ENCODE results near the gene NOL6.
"Not testable (repeated sequence)": the region's sequence is repeated elsewhere in the genome, so short reads cannot be mapped to it uniquely, and the experiment has no call there.

The NOL6 gene

DNA sequence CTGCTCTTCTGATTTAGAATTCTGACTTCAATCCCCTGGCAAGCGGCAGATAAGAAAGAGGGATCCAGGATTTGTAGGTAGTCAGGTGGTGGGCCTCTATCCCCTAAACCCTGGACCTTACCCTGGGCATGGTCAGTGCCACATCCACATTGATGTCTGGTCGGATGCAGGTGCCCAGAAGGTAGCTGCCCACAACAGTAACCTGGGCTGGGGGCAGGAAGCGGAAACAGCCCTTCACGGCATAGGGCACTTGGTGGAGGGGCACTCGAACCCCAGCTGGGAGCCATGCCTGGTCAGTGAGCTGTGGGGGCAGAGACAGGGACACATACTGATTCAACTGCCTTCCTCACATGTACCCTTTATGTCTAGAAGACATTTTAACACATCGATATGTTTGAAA lies 3.8 kb downstream of the NOL6 start:
- DNase-seq, result no peak

DNA sequence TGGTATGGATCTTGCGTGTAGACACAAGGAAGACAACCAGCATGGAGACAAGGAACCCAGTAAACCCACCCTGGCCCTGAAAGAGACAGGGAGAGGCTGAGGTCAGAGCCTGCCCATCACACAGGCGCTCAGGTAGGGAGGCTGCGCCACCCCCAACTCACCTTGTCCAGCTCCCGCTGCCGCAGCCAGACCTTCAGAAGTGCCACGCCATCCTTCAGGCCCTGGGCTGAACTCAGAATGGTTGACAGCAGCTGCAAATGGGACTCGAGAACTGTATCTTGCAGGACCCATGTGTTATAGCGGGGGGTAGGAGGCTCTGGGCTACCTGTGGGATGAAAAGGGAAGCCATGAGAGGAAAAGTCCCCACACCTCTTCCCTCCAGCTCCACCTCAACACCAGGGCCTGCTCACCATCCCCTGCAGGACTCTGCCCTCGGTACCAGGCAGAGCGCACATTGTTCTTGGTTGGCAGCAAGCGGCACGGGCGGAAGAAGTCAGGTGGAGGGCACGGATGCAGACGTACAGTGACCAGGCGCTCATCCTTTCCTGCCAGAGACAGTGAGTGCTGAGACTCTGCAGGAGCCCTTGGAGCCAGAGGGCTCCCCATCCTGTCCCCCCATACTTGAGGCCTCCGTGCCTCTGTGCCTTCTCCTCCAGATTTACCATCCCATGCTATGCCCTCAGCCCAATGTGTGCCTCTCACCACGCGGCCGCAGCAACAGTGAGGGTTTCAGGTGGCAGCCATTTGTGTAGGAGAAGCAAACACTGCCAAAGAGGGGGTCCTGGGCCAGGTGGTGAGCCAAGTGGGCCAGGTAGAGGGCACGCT lies 4.7 kb downstream of the NOL6 start:
- DNase-seq, result no peak

DNA sequence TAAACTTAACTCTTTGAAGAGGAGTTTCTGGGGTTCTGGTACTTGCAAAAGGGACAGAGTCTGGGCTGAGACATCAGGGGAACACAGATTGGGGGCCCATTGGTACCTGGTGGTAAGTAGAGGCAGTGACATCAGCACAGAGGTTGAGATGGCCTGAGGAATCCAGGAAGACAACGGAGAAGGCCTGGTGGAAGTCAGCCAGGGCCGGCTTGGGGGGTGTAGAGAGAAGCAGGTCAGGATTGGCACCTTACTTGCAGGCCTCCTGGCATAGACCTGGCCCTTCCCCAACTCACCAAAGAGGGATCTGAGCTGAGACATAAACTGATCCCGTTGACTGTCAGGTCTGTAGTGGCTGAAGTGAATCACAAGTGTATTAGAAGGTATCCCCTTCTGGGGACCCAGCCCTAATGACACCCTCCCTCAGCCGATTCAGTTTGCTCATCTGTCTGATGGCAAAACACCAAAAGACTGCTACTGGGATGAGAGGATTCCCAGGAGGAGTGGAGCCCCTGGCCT lies 5.5 kb downstream of the NOL6 start:
- no peak for DNase-seq

DNA sequence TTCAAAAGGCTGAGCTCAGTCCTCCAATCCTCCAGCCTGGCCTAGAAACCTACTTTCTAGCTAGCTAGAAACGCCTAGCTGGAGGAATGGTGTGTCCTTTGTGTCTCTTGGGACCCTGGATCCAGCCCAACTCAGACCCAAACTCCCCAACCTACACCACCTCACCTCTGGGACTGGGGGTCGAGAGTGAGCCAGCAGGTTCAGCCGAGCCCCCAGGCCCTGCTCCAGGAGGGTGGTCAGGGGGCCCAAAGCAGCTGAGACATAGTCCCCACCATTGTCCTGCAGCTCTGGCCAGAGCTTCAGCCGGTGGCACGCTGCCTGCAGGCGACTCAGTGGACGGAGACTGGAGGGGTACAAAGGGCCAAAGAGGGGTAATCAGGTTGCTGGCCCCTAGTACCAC lies 6.2 kb downstream of the NOL6 start:
- DNase-seq, result no peak

DNA sequence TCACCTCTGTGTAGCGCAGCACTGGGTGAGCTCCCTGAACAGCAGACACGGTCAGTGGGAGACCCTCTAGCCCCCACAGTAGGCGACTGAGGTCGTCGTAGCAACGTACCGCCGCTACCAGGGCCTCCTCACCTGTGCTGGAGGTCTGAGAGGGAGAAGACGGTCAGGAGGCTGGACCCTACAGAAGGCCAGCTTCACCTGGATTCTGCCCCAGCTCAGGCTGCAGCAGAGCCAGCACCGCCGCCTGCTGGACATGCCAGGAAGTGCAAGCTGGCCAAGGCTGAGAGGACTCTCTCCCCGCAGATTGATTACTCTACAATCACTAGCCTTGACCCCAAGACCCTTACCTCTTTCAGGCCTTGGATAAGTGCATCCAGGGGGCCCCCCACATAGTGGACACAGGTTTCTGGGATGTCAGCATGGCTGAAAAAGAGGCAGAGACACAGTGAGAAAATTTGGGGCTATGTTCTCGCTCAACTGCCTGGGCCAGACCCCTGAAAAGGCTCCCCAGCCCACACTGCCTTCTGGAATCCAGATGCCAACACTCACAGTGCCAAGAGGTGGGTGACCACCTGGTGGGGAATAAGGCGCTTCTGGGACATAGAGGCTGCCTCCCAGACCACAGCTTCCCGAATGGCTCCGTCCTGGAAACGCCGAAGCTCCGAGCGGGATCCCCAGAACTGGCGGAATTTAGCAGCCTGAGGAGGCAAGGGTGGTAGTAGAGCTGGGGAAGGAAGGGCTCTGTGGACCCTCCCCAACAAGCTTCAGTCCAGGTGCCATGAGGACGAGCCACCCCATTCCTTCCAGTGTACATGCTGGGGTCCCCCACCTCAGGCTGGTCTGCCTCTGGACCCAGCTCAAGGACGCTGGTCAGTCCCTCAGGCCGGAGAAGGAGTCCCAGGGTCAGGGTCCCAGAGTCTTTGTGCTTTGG lies 6.9 kb downstream of the NOL6 start:
- DNase-seq, result peak; percentile 52

DNA sequence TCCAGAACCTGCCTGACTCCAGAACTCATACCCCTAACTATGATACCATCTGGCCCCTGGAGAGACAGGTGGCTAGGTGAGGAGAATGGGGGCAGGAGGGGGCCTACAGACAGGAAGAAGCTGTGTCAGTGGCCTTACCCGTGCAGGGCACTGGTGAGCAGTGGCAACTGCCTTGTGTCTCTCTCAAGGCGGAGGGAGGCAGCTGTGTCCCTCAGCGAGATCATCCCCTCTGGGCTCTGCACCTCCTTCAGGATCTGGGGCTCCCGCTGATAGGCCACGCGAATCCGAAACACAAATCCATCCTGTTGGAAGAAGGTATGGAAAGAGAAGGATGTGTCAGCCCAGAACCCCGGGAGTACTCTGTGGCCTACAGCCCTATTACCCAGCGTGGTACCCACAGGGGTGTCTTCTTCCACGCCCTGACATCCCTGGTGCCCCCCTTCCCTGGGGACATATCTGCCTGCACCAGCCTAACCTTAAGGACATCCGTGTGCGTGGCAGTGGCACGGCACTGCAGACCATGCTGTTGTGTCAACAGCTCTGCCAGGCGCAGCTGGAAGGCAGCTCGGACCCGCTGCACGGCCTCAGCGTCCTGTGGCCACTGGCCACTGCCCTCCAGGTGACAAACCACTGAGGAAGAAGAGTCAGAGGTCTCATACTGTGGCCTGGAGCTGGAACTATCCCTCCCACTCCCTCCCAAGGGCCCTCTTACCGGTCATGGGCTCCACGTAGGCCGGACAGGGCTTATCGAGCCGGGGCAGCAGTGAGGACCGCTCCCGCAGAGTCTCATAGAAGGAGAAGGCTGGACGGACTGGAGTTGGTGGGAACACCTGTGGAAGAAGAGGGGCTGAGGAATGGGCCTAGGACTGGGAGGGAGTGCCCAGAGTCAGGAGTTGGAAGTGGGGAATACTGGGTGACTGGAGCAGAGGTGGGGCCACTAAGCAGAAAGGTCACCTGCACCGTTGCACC lies 7.8 kb downstream of the NOL6 start:
- DNase-seq, result no peak

DNA sequence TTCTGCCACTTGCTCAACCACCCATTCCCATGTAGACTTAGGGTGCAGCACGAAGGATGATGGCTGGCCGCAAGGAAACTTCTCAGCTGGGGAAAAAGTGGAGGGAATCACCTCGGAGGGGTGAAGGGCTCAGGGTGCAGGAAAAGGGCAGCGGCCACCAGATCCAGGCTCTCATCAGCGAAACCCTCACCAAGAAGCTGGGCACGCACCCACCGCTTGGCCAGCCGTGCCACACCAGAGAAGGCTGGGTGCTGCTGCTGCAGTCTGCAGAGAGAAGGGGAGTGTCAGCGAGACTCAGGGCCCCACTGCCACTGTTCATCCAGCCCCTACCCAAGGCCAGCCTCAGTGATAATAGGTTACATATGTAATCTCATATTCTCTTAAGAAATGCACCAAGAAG lies 8.6 kb downstream of the NOL6 start:
- DNase-seq, result no peak

DNA sequence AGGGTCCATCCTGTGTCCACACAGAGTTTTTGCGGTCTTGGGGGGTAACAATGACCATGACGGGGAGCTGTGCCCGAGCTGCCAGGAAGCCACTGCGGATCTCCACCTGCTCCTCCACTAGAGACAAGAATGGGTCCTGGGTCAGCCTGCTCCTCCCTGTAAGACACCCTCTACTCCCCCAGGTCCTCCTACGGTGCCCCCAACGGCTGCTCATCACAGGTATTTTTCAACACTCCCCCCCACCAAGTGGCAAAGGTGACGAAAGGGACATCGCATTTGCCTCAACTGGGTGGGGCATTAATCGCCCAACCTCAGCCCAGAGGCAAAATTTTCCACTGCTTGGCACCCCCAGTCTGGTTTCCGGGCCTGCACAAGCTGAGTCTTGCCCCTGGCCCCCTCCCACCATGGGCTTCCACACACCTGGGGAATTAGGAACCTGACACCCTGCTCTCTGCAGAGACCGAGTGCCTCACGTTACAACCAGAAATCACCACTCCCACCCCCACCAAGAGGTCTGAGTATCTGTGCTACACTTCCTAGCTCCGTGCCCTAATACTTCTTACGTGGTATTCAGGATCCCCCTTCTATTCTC lies 9.6 kb downstream of the NOL6 start:
- no peak for DNase-seq

DNA sequence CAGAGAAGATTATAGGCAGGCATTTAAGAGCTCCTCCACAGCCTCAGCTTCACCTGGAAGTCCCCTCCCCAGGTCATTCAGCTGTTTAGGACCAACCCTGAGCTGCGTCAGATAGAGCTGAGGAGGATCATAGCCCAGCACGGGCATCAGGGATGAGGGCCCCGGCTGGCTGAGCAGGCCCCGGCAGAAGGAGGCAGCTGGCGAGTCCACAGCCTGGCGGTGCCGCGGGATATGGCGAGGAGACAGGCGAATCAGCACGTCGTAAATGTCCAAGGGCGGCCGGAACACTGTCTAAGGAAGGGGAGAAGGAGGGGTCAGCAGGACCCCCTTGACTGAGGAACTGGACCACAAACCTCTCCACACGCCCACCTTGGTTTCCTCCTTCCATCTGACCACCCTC lies 10.6 kb downstream of the NOL6 start:
- no peak for DNase-seq

DNA sequence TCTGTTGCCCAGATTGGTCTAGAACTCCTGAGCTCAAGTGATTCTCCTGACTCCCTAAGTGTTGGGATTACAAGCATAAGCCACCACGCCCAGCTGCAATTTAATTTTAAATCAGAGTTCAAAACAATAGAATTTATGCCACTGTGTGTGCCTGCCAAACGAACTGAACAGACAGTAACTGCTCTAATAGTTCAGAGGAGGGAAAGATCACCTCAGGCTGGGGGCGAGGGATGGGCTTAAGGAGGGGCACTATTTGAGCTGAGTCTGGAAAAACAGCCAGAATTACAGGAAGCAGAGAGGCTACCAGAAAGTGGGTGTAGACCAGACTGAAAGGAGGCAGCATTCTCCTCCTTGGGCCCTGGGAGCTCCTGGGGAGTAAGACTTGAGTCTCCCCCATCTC lies 12.2 kb downstream of the NOL6 start:
- DNase-seq, result no peak

DNA sequence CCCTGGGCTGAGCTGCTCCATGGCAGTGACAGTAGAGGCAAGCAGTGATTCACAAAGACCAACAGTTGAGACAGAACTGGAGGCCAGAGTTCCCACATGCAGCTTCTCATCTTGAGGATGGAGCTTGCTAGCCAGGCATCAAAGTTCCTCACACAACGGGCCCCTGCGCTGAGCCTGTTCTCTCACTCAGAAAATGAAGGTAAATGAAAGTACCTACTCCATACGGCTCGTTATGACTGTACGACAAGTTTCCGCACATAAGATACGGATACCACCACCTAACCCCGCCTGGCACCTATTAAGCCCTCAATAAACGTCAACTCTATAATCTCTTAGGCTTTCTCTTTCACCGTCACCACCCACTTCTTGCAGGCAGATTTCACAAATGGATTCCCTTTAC lies 12.9 kb downstream of the NOL6 start:
- no peak for DNase-seq

DNA sequence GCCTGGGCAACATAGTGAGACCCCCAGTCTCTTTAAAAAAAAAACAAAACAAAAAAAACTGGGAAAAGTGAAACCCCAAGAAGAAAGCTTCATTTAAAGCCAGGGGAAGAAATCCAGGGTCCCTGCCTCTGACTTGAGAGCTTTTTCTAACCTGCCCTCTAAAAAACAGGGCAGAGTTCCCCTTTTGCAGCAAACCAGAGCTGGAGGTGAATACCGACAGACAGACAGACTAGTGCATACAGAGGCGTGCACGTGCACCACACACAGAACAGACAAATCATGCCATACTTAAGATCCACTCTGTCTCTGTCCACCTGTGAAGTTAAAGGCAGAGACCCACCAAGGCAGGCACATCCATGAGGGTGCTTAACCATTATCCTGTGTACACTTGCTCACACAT lies 14.6 kb downstream of the NOL6 start:
- DNase-seq, result no peak

DNA sequence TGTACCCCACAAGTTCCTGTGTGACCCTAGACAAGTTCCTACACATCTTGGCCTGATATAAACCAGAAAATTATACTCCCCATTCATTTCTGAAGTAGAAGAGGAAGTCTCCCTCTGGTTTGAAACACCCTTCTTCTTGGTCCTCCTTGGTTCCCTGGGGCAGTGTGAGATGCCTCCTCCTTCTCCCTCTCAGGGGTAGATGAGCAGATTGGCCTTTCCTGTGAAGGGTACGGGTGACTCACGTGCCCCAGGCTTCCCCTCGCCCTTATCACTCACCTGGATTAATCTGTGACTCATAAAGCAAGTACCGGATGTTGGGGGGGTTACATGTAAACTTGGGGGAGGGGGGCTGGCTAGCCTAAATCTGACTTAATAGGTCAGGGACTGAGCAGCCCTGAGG lies 15.3 kb downstream of the NOL6 start:
- no peak for DNase-seq

DNA sequence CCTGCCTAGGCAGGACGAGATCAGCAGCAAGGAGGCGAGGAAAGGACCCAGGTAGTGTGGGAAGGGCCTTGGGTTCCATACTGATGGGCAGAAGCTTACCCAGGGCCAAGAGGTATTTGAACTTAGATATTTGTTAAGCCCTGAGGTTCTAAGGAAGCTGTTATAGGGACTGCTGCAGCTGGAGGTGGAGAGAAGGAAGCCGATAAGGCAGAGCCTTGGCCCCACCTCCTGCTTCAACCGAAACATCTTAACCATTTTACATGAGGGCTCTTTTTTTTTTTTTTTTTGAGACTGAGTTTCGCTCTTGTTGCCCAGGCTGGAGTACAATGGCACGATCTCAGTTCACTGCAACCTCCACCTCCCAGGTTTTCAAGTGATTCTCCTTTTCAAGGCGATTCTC lies 17.8 kb downstream of the NOL6 start:
- no peak for DNase-seq

DNA sequence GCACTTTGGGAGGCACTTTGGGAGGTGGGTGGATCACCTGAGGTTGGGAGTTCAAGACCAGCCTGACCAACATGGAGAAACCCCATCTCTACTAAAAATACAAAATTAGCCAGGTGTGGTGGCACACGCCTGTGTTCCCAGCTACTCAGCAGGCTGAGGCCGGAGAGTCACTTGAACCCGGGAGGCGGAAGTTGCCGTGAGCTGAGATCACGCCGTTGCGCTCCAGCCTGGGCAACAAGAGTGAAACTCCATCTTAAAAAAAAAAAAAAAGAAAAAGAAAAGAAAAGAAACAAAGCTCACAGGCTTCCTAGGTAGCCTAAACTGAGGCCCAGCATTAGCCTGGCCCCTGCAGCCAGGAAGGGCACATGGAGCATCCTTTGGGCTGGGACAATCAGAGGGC lies 18.3 kb downstream of the NOL6 start:
- not testable (repeated sequence) for DNase-seq

DNA sequence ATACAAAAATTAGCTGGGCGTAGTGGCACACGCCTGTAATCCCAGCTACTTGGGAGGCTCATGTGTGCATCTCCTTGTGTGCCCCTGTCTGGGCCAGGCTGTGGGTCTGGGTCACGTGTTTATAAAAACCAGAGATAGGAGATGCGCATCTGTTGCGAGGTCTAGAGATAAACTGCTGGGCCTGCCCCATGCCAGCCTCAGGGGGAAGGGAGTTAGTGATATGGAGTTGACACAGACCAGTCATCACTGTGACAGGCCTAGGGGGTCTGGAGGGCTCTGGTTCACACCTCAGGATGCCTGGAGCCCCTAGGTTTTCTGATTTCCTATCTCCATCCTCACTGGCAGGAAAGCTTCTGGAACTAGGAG lies 19.1 kb downstream of the NOL6 start:
- not testable (repeated sequence) for DNase-seq

DNA sequence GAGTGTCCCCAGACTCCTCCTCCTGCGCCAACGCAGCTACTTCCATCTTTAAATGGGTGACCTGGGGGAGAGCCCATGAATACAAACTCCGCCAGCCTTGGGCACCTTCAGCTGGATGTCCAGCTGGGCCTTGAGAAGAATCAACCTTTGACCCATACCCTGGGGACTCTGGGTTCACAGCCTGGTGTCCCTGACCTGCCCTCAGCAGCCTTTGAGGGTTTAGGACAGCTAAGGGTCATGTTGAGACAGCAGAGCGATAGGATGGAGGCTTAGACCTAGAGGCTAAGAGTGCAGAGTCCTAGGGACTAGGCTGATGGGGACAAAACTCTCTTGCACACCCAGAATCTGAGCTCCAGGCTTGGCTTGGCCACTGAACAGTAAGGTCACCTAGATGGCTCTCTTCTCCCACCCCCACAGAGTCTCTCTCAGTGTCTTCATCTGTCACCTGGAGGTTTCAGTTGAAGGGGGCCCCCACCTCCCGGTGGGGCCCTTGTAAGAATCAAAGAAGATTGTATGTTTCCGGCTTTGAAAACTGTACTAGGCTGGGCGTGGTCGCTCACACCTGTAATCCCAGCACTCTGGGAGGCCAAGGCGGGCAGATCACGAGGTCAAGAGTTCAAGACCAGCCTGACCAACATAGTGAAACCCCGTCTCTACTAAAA lies 19.6 kb downstream of the NOL6 start:
- DNase-seq, result no peak

DNA sequence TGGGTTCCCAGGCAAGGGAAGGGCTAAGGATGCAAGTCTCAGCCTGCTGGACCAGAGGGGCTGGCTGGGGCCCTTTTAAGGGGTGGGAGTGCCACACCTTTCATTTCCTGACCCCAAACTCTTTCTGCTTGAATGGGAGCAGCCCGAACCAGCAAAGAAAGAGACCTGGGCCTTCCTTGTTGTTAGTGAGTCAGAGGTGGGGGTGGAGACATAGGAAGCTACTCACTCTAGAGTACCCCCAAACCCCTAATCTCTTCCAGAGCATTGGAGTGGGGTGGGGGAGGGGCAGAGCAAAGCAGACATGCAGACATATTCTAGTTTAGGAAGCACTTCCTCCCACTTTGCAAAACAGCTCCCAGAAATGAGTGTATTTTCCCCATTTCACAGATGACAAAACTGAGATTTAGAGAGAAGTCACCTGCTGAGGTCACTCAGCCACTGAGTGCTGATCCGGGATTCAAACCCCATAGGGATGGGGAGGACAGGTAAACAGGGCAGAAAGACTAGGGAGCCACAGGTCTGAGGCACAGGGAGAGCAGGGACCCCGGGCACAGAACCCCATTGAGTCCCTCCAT lies 20.4 kb downstream of the NOL6 start:
- no peak for DNase-seq

DNA sequence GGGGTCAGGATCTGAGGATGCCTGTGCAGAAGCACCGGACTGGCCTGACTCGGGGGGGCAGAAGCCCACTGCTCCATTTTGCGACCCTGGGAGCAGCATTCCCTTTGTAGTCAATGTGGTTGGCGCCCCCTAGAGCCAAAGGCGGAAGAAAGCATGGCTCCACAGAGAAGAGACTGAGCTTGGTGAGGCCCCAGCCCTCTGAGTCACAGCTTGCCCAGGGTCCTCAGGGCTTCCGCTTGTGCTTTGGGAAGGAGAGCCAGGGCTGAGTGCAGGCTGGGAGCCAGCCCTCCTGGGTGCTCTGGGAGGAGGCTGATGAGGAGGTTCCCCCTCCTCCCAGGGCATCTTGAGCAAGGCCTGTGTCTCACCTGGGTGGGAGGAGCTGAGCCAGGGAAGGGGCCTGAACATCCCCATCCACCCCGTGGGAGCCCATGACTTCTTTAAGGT lies 20.9 kb downstream of the NOL6 start:
- DNase-seq, result peak; percentile 44

DNA sequence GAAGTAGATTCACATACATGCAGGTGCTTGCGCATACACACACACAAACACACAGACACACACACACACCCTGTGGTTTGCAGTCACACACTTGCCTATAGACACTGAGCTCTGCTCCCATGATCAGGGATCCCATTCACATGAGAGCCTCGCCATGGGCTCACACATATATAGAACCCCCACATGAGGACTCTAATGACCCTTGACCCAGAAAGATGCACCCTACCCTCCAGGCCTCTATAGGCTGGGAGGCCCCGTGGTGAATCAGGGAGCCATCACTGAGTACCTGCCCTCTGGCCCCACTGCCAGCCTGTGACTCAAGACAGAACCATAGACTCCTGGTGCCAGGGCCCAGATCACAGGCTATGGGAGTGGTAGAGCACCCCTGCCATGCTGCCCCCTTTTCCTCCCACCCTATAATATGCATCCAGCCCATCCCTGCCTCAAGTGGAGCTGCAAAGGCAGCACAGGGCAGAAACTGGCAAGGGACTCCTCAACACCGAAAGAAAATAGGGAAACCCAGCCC lies 23.0 kb downstream of the NOL6 start:
- DNase-seq, result no peak

DNA sequence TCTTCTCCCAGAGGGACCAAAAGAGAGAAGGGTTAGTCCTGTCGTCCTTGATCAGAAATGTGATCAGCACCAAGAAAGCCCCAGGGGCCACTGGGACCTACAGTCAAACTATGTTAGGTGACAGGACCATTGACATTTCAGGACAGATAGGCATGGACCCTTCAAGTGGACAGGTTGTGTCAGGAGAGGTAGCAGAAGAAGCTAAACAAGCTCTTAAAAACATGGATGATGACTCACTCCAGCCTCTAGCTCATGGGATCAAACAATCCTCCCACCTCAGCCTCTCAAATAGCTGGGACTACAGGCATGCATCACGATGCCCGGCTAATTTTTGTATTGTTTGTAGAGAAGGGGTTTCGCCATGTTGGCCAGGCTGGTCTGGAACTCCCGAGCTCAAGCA lies 24.0 kb downstream of the NOL6 start:
- no peak for DNase-seq

Measured in femur (tissue), 1 donor.